HepG2 (cell line): ENCODE data around the gene PCIF1. TPM values are rescaled to one million over a fixed set of nuclear protein-coding genes. Genes with fewer than 3 reads are reported as not detected.
A peak's percentile ranks its signal among the peaks of the same experiment; 100 is the strongest.

Experiments
- HMG20B ChIP-seq: conservative IDR thresholded peaks from 2 replicates; pipeline ENCODE4 v1.6.1; 2016; ENCODE audit warnings: missing genetic modification reagents, missing compliant biosample characterization
- ISX ChIP-seq: sonication (generic); formaldehyde crosslinking; conservative IDR thresholded peaks from 2 replicates; pipeline ENCODE4 v1.5.0; 2020; ENCODE audit warnings: missing genetic modification reagents
- KDM3A ChIP-seq: IDR thresholded peaks from 2 replicates; pipeline ENCODE4 v1.6.1; 2018; ENCODE audit warnings: low read depth, missing compliant biosample characterization
- MBNL3 ChIP-seq: fragments of 250-450 bp; sonication (Bioruptor Pico); conservative IDR thresholded peaks from 2 replicates; pipeline ENCODE4 v1.8.0; 2022; ENCODE audit warnings: mild to moderate bottlenecking, inconsistent platforms
- MIER3 ChIP-seq: IDR thresholded peaks from 2 replicates; pipeline ENCODE4 v1.6.1; 2016; ENCODE audit warnings: missing compliant biosample characterization, borderline replicate concordance
- NFYC ChIP-seq: IDR thresholded peaks from 2 replicates; pipeline ENCODE4 v1.6.1; 2016; ENCODE audit warnings: missing genetic modification reagents, missing compliant biosample characterization
- PBX2 ChIP-seq: IDR thresholded peaks from 2 replicates; pipeline ENCODE4 v1.6.1; 2016; ENCODE audit warnings: control low read depth
- POGK ChIP-seq: sonication (generic); formaldehyde crosslinking; conservative IDR thresholded peaks from 2 replicates; pipeline ENCODE4 v1.8.0; 2022; ENCODE audit warnings: mild to moderate bottlenecking, moderate library complexity, missing genetic modification reagents
- SYNCRIP ChIP-seq: fragments of 200-400 bp; formaldehyde crosslinking; IDR thresholded peaks from 2 replicates; pipeline ENCODE4 v1.6.1; 2018; ENCODE audit warnings: mild to moderate bottlenecking, low read depth, low read length; ENCODE audit not compliant: insufficient read depth
- TFDP2 ChIP-seq: sonication (generic); formaldehyde crosslinking; IDR thresholded peaks from 2 replicates; pipeline ENCODE4 v1.4.0; 2020; ENCODE audit warnings: missing genetic modification reagents
- XRCC5 ChIP-seq: fragments of 200-400 bp; formaldehyde crosslinking; optimal IDR thresholded peaks from 2 replicates; pipeline ENCODE3; 2017; ENCODE audit warnings: mild to moderate bottlenecking, low read length
- ZBTB42 ChIP-seq: sonication (generic); formaldehyde crosslinking; IDR thresholded peaks from 2 replicates; pipeline ENCODE4 v1.5.0; 2020; ENCODE audit warnings: mild to moderate bottlenecking, missing genetic modification reagents
- ZNF143 ChIP-seq: sonication (generic); formaldehyde crosslinking; IDR thresholded peaks from 2 replicates; pipeline ENCODE4 v1.4.0; 2020; ENCODE audit warnings: missing genetic modification reagents
- ZNF337 ChIP-seq: sonication (generic); formaldehyde crosslinking; IDR thresholded peaks from 2 replicates; pipeline ENCODE4 v1.5.1; 2020; ENCODE audit warnings: missing genetic modification reagents, low read depth, mild to moderate bottlenecking, borderline replicate concordance
- ZNF572 ChIP-seq: sonication (generic); formaldehyde crosslinking; IDR thresholded peaks from 2 replicates; pipeline ENCODE4 v1.5.1; 2020; ENCODE audit warnings: mild to moderate bottlenecking, missing genetic modification reagents
- ZNF607 ChIP-seq: sonication (generic); formaldehyde crosslinking; IDR thresholded peaks from 2 replicates; pipeline ENCODE4 v1.5.1; 2020; ENCODE audit warnings: missing genetic modification reagents, mild to moderate bottlenecking, borderline replicate concordance
- ZNF652 ChIP-seq: IDR thresholded peaks from 2 replicates; pipeline ENCODE4 v1.6.1; 2016; ENCODE audit warnings: low read depth, borderline replicate concordance
- ZNF674 ChIP-seq: sonication (generic); formaldehyde crosslinking; IDR thresholded peaks from 2 replicates; pipeline ENCODE4 v1.5.0; 2020; ENCODE audit warnings: low read depth, mild to moderate bottlenecking, missing genetic modification reagents
- ZNF766 ChIP-seq: sonication (generic); formaldehyde crosslinking; IDR thresholded peaks from 2 replicates; pipeline ENCODE4 v1.5.0; 2020; ENCODE audit warnings: missing genetic modification reagents, borderline replicate concordance
- ZNF775 ChIP-seq: sonication (generic); formaldehyde crosslinking; IDR thresholded peaks from 2 replicates; pipeline ENCODE4 v1.4.0; 2020; ENCODE audit warnings: missing genetic modification reagents, mild to moderate bottlenecking, moderate library complexity, borderline replicate concordance
- polyA plus RNA-seq, 8 experiments: library from polyadenylated mRNA; depleted of rRNA in 3 of 8; stranded (reverse) in 7 of 8; unstranded in 1 of 8; fragments of >200 nt; fragmentation: Illumina TruSeq in 4 of 8; extraction: Trizol in 4 of 8; gene quantifications; 2 replicates each; pipeline versions ENCODE4 v1.2.1 to v1.2.3, GENCODE V29; 2011 to 2016; ENCODE audit warnings: low read depth in 4 of 8, missing spikeins in 1 of 8, mixed read lengths in 1 of 8; ENCODE audit not compliant: insufficient read depth in 1 of 8
- total RNA-seq, 5 experiments: library from RNA; depleted of rRNA; stranded (reverse); fragments of >200 nt; fragmentation: Illumina TruSeq; extraction: Trizol; gene quantifications; 2 replicates each; pipeline ENCODE4 v1.2.3, GENCODE V29; 2016; ENCODE audit warnings: low read depth in 1 of 5
- TF ChIP-seq, protein P1 (sequence below): sonication (generic); formaldehyde crosslinking; IDR thresholded peaks from 2 replicates; pipeline ENCODE4 v1.4.0; 2020; ENCODE audit warnings: mild to moderate bottlenecking, missing genetic modification reagents
- TF ChIP-seq, protein P2 (sequence below): sonication (generic); formaldehyde crosslinking; IDR thresholded peaks from 2 replicates; pipeline ENCODE4 v1.4.0; 2020; ENCODE audit warnings: mild to moderate bottlenecking, missing genetic modification reagents

The PCIF1 gene
- total and polyA plus RNA-seq, 2 of the 13 experiments (the other 11 are each of a cell fraction or from before 2014, with no cell fraction given): 20.9 to 24.4 TPM

GRCh38 chr20:45971675-45972499, 37.4 kb downstream of the PCIF1 start, which contains the start of gene ZNF335 (continued):
- TF ChIP-seq ZNF766 (CRISPR knock-in tag) (0 out of 2 replicates have a peak, but pooled peaks have one; percentile 85), KDM3A (CRISPR knock-in tag) (peak; percentile 94), MBNL3 (CRISPR knock-in tag) (no peak; the same call in 1 of the 2 replicates), ZNF775 (CRISPR knock-in tag) (no peak), PBX2 (CRISPR knock-in tag) (peak; percentile 13), ZNF143 (peak; percentile 51; the same call in 1 of the 2 replicates), NFYC (CRISPR knock-in tag) (peak; percentile 53), ZBTB42 (CRISPR knock-in tag) (peak; percentile 89), TFDP2 (CRISPR knock-in tag) (peak; percentile 69), ZNF674 (CRISPR knock-in tag) (no peak), ZNF607 (peak; percentile 91), ZNF572 (CRISPR knock-in tag) (peak; percentile 75; the same call in 1 of the 2 replicates), MIER3 (CRISPR knock-in tag) (peak; percentile 72; the same call in 1 of the 2 replicates), ZNF652 (CRISPR knock-in tag) (no peak), SYNCRIP (no peak), ISX (CRISPR knock-in tag) (peak; percentile 79), XRCC5 (peak; percentile 94), POGK (peak; percentile 90), ZNF337 (peak; percentile 97), HMG20B (CRISPR knock-in tag) (peak; percentile 22)
- TF ChIP-seq, protein P1, sequence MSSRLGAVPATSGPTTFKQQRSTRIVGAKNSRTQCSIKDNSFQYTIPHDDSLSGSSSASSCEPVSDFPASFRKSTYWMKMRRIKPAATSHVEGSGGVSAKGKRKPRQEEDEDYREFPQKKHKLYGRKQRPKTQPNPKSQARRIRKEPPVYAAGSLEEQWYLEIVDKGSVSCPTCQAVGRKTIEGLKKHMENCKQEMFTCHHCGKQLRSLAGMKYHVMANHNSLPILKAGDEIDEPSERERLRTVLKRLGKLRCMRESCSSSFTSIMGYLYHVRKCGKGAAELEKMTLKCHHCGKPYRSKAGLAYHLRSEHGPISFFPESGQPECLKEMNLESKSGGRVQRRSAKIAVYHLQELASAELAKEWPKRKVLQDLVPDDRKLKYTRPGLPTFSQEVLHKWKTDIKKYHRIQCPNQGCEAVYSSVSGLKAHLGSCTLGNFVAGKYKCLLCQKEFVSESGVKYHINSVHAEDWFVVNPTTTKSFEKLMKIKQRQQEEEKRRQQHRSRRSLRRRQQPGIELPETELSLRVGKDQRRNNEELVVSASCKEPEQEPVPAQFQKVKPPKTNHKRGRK: no peak
- TF ChIP-seq, protein P2, sequence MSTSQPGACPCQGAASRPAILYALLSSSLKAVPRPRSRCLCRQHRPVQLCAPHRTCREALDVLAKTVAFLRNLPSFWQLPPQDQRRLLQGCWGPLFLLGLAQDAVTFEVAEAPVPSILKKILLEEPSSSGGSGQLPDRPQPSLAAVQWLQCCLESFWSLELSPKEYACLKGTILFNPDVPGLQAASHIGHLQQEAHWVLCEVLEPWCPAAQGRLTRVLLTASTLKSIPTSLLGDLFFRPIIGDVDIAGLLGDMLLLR (CRISPR knock-in tag): 0 out of 2 replicates have a peak, but pooled peaks have one; percentile 5
